Activated CD4-positive, alpha-beta T cell treated with anti-CD3 and anti-CD28 coated beads, Interleukin-2, amount 10 ng/mL, durations not matched to agents 24 days and 14 days (primary cell): ENCODE data around the gene CACNB4. TPM values are rescaled to one million over a fixed set of nuclear protein-coding genes. Genes with fewer than 3 reads are reported as not detected.
"Not testable (repeated sequence)": the region's sequence is repeated elsewhere in the genome, so short reads cannot be mapped to it uniquely, and the experiment has no call there.

ENCODE experiments used
- DNase-seq: peaks from one replicate; pipeline ENCODE4 v3.0.0; 2022
- H3K27ac Mint-ChIP-seq: one replicate; pipeline ENCODE4 v1.8.0; 2022; ENCODE audit warnings: mild to moderate bottlenecking, mixed read lengths
- H3K27me3 Mint-ChIP-seq: one replicate; pipeline ENCODE4 v1.8.0; 2022; ENCODE audit warnings: mixed read lengths
- H3K36me3 Mint-ChIP-seq: one replicate; pipeline ENCODE4 v1.8.0; 2022; ENCODE audit warnings: low read depth, mild to moderate bottlenecking, mixed read lengths
- H3K4me1 Mint-ChIP-seq: one replicate; pipeline ENCODE4 v1.8.0; 2021; ENCODE audit warnings: mixed read lengths
- H3K4me3 Mint-ChIP-seq: one replicate; pipeline ENCODE4 v1.8.0; 2022; ENCODE audit warnings: mild to moderate bottlenecking, moderate library complexity, mixed read lengths
- H3K9me3 Mint-ChIP-seq: one replicate; pipeline ENCODE4 v1.8.0; 2021; ENCODE audit warnings: mixed read lengths
- intact Hi-C: fragments of 100-400 bp; cut with micrococcal nuclease; formaldehyde crosslinking; loops from one replicate; pipeline ENCODE4 v1.15.1; 2023
- total RNA-seq: library from RNA; stranded (reverse); gene quantifications from 2 replicates; pipeline ENCODE4 v1.2.3, GENCODE V29; 2022

CACNB4 gene
- total RNA-seq = 0.19 and 0.31 TPM in 2 replicates

DNA sequence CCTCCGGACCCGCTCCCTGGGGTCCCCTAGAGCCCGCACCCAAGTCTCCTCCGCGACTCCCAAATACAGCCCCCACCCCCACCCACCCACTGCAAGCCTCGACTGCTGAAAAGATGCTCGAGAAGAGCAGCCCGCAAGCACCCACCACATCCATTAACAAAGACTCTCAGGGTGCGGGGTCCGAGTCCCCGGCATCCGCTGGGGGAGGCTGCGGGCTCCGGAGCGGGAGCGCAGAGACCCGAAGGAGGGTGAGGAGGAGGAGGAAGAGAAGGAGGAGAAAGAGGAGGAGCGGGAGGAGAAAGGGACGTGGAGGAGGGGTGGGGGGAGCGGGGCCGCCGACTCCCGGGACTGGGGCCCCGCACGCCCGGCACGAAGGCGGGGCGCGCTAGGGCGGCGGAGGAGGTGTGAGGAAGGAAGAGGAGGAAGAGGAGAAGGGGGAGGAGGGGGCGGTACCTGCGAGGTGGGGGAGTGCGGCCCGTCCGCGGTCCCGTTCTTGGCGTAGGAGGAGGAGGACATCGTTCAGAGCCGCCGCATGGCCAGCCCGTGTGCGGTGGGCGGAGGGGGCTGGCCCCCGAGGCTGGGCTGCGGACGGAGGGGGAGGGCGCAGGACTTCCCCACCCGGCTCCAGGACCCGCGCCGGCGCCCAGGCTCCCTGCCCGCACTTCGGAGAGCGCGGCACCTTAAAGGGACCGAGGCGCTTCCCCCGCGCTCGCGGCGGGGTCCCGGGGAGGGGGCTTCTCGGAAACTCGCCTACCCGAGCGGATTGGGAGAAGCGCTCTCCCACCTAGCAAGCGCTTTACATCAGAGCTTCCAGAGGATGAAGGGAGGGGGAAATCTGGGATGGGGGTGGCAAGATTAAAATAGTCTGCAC, at the start of gene CACNB4:
Gene CACNB4, minus strand, starts transcription at position 549 of the 871 bp plus-strand sequence.
- Mint-ChIP-seq H3K27ac (peak within 1 kb of the TSS; percentile 14), H3K27me3 (peaks cover 55% of the 10 kb centered on the region)
- peak; percentile 65 for DNase-seq

DNA sequence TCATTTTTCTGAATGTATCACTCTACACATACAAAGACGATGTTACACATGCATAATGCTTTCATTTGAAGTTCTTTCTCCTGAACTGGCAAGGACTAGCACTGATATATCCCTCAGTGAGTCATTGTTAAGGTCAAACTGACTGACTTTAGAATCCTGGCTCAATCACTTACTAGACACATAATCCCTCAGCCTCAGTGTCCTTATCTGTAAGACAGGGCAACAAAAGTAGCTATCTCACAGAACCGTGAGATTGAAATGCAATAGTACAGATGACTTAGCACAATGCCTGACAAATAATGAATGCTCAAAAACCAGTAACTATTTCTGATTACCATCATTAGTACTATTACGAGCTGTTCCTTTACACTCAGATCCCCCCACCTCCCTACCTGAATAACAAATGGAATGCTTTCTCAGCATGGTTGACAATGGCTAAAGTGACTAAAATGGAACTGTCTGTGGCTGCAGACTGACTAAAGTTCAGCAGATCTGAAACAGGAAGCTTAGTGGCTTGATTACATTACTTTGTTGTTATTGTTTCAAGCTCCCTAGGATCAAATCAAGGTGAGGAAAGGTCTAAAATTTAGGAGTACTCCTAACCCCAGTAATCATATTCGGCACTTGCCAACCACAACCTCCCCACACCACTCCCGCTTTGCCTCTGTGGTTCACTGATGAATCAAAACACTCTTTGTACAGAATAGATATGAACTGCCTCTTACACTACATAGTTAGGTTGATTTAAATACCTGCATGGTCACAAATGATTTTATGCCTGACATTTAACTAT, 35.8 kb upstream of the CACNB4 start:
- Mint-ChIP-seq H3K4me1 (peaks cover 10% of the 10 kb centered on the region), H3K9me3 (no peaks in the 10 kb centered on the region), H3K4me3 (no peak overlapping the region), H3K27me3 (no peaks in the 10 kb centered on the region), H3K36me3 (peaks cover 22% of the 10 kb centered on the region), H3K27ac (peak overlapping the region; percentile 67)
- intact Hi-C loops = loop anchor here (5.0 kb wide), 1 partner anchor 38 kb away; no protein-coding TSS in a partner anchor
- peak; percentile 71 for DNase-seq

More for the DNA sequence above, at the start of gene CACNB4:
- intact Hi-C loops = loop anchor here (2.0 kb wide), 1 partner anchor 76 kb away; the partner anchor contains the start of gene STAM2
- H3K9me3 Mint-ChIP-seq = no peaks in the 10 kb centered on the region
- no peaks in the 10 kb centered on the region for H3K36me3 Mint-ChIP-seq
- H3K4me1 Mint-ChIP-seq = peaks cover 16% of the 10 kb centered on the region
- H3K4me3 Mint-ChIP-seq = peak within 1 kb of the TSS; percentile 84

DNA sequence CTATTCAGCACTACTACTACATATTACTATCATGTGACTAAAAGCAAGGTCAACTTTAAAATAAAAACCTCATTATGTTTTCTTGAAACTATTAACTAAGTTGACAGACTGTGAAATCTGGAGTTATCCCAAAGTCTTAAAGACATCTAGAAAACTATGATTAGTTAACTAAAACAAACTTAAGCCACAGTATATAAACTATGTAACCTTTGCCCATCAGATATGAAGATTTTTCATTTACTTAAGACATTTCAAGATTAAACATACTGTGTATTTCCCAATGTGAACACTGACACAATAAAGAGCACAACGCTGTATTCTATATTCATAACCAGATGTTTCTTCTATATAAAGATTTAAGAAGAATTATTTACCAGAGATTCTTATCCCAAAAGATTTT, 33.5 kb upstream of the CACNB4 start:
- no peak for DNase-seq
- no peaks in the 10 kb centered on the region for H3K27me3 Mint-ChIP-seq
- H3K36me3 Mint-ChIP-seq = peaks cover 12% of the 10 kb centered on the region
- no peaks in the 10 kb centered on the region for H3K9me3 Mint-ChIP-seq
- peaks cover 10% of the 10 kb centered on the region for H3K4me1 Mint-ChIP-seq
- H3K27ac Mint-ChIP-seq = no peak overlapping the region
- intact Hi-C loops = no loop called here
- H3K4me3 Mint-ChIP-seq = no peak overlapping the region

DNA sequence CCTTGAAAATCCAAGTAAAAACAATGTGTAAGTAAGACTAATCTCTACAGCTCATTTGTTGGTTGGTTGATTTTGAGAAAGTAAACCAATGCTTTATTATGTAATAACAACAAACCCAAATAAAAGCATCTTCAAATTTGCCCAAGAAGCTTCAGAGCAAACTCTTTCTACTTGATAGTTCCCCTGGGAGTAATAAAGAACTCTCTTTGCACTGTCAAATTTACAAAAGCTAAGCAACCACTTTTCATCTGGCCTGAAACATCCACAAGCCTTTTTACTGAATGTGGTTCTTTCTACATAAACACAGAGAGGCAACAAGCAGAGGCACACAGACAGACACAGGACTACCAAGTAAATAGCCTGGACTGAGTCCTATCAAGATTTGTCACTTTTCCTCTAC, 28.8 kb upstream of the CACNB4 start:
- H3K27ac Mint-ChIP-seq = no peak overlapping the region
- H3K36me3 Mint-ChIP-seq = peaks cover 11% of the 10 kb centered on the region
- no peaks in the 10 kb centered on the region for H3K27me3 Mint-ChIP-seq
- no peaks in the 10 kb centered on the region for H3K9me3 Mint-ChIP-seq
- no peak overlapping the region for H3K4me3 Mint-ChIP-seq
- peak; percentile 17 for DNase-seq
- H3K4me1 Mint-ChIP-seq = peaks cover 1% of the 10 kb centered on the region
- intact Hi-C loops = no loop called here

DNA sequence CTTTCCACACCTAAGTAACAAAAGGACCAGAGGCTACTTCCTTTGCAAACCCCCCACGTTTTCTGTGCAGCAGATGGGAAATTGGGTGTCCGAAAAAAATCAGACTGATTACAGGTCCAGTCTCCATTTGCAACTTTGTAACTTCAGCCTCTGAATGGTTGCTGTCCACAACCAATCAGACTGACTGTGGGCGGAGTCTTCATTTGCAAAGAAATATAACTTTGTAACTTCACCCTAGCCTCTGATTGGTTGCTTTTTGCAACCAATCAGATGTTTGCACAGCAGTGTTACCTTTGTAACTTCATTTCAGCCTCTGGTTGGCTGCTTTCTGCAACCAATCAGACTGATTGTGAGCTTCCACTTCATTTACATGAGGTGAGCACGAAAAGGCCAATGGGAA, 27.8 kb upstream of the CACNB4 start:
- Mint-ChIP-seq H3K27me3 (no peaks in the 10 kb centered on the region), H3K4me1 (peaks cover 1% of the 10 kb centered on the region), H3K9me3 (no peaks in the 10 kb centered on the region), H3K4me3 (no peak overlapping the region), H3K36me3 (peaks cover 10% of the 10 kb centered on the region), H3K27ac (no peak overlapping the region)
- peak; percentile 47 for DNase-seq
- intact Hi-C loops = no loop called here

DNA sequence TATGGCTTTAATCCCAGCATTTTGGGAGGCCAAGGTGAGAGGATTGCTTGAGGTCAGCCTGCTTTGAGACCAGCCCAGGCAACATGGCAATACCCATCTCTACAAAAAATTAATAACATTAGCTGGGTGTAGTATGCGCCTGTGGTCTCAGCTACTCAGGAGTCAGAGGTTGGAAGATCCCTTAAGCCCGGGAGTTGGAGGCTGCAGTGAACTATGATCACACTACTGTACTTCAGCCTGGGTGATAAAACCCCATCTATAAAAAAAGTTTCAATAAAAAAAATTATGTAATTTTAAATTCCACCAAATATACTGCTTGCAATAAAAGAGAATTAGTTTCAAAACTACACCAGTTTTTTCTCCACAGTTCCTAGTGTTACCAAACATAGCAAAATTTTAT, 23.3 kb upstream of the CACNB4 start:
- Mint-ChIP-seq H3K4me1 (peaks cover 1% of the 10 kb centered on the region), H3K36me3 (peaks cover 7% of the 10 kb centered on the region), H3K9me3 (no peaks in the 10 kb centered on the region), H3K27ac (no peak overlapping the region), H3K4me3 (no peak overlapping the region), H3K27me3 (no peaks in the 10 kb centered on the region)
- DNase-seq = peak; percentile 13
- intact Hi-C loops = no loop called here

DNA sequence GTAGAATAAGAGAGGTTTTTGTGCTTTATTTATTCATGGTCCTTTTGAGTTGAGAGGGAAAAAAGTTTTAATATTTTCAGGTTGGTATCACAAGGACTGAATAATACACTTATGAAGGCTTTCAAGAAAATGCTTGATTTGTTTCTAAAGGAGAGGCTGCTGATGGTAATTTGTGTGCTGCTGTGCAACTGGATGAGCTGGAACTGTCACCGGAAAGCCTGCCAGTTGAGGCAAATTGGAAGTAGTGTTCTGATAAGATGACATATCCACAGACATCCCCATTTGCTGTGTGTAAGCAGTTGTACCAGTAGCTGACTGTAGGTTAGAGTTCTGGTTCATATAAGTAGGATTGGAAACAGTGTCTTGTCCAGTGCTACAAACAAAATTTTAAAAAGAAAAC, 21.6 kb upstream of the CACNB4 start:
- no peak overlapping the region for H3K4me3 Mint-ChIP-seq
- intact Hi-C loops = no loop called here
- no peaks in the 10 kb centered on the region for H3K4me1 Mint-ChIP-seq

DNA sequence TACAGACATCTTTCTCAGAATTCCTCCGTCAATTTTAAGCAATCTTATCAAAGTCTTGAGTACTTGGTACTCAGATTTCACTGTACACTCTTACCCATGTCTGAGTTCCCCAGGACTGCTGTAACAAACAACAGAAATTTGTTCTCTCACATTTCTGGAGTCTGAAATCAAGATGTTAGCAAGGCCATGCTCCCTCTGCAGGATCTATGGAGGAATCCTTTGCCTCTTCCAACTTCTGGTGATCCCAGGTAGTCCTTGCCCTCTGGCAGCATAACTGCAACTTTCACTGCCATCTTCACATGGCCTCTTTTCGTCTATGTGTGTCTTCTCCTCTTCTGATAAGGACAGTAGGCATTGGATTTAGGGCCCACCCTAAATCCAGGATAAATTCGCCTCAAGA, 17.1 kb upstream of the CACNB4 start:
- H3K9me3 Mint-ChIP-seq = no peaks in the 10 kb centered on the region
- no peak overlapping the region for H3K27ac Mint-ChIP-seq
- intact Hi-C loops = no loop called here
- H3K36me3 Mint-ChIP-seq = no peaks in the 10 kb centered on the region
- no peak overlapping the region for H3K4me3 Mint-ChIP-seq
- H3K4me1 Mint-ChIP-seq = no peaks in the 10 kb centered on the region
- peak; percentile 23 for DNase-seq
- H3K27me3 Mint-ChIP-seq = no peaks in the 10 kb centered on the region

More for the DNA sequence above, 21.6 kb upstream of the CACNB4 start:
- Mint-ChIP-seq H3K27ac (no peak overlapping the region), H3K36me3 (peaks cover 5% of the 10 kb centered on the region), H3K27me3 (no peaks in the 10 kb centered on the region), H3K9me3 (no peaks in the 10 kb centered on the region)
- DNase-seq = peak; percentile 43

DNA sequence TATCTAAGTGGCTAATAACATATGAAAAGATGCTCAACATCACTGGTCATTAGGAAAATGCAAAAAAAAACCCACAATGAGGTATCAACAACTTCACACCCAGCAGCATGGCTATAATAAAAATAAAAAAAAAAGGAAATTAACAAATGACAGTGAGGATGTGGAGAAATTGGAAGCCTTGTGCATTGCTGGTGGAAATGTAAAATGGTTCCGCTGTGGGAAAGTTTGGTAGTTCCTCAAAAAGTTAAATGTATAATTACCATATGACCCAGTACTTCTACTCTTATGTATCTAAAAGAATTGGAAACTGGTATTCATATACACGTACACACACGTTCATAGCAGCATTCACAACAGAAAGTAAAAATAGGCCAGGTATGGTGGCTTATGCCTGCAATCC, 15.5 kb upstream of the CACNB4 start:
- DNase-seq = peak; percentile 15
- intact Hi-C loops = no loop called here
- no peaks in the 10 kb centered on the region for H3K36me3 Mint-ChIP-seq
- no peak overlapping the region for H3K4me3 Mint-ChIP-seq
- H3K27me3 Mint-ChIP-seq = no peaks in the 10 kb centered on the region
- H3K9me3 Mint-ChIP-seq = no peaks in the 10 kb centered on the region
- no peaks in the 10 kb centered on the region for H3K4me1 Mint-ChIP-seq
- H3K27ac Mint-ChIP-seq = no peak overlapping the region

DNA sequence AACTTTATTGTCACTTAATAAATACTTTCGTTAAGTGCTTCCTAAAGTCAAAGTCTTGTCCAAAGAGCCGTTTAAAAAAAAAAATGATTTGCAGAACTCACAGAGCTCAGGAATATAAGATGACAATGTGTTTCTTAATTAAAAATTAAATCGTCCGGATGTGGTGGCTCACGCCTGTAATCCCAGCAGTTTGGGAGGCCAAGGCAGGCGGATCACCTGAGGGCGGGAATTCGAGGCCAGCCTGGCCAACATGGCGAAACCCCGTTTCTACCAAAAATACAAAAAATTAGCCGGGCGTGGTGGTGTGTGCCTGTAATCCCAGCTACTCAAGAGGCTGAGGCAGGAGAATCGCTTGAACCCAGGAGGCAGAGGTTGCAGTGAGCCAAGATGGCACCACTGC, 8.3 kb upstream of the CACNB4 start:
- DNase-seq, H3K4me3 Mint-ChIP-seq, intact Hi-C loops, H3K9me3 Mint-ChIP-seq, H3K36me3 Mint-ChIP-seq, H3K27ac Mint-ChIP-seq, H3K4me1 Mint-ChIP-seq: not testable (repeated sequence)
- peaks cover 16% of the 10 kb centered on the region for H3K27me3 Mint-ChIP-seq

DNA sequence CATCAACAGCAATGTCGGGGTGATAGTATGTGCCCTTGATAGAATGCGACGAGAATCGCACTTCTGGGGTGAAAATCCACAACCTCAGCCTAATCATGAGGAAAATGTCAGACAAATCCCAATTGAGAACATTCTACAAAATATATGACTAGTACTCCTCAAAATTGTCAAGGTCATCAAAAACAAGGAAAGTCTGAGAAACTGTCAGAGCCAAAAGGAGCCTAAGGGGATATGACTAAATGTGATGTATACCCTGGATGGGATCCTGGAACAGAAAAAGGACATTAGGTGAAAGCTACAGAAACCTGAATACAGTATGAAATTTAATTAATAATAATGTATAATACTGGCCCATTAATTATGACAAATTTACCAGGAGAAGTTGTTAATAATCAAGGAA, 7.6 kb upstream of the CACNB4 start:
- Mint-ChIP-seq H3K4me3 (no peak overlapping the region), H3K9me3 (no peaks in the 10 kb centered on the region), H3K27ac (no peak overlapping the region), H3K27me3 (peaks cover 21% of the 10 kb centered on the region), H3K4me1 (no peaks in the 10 kb centered on the region), H3K36me3 (no peaks in the 10 kb centered on the region)
- intact Hi-C loops = no loop called here
- no peak for DNase-seq

DNA sequence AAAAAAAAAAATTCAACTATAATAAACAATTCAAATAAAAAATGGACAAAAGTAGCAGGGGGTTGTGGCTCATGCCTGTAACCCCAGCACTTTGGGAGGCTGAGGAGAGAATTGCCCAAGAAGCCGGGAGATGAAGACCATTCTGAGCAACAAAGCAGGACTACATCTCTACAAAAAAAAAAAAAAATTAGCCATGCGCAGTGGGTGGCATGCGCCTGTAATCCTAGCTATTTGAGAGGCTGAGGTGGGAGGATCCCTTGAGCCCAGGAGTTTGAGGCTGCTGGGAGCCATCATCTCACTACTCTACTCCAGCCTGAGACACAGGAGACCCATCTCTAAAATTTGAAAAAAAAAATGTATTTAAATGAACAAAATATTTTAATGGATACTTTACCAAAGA, 4.4 kb upstream of the CACNB4 start:
- no peak overlapping the region for H3K27ac Mint-ChIP-seq
- no peak overlapping the region for H3K4me3 Mint-ChIP-seq
- peaks cover 37% of the 10 kb centered on the region for H3K27me3 Mint-ChIP-seq

DNA sequence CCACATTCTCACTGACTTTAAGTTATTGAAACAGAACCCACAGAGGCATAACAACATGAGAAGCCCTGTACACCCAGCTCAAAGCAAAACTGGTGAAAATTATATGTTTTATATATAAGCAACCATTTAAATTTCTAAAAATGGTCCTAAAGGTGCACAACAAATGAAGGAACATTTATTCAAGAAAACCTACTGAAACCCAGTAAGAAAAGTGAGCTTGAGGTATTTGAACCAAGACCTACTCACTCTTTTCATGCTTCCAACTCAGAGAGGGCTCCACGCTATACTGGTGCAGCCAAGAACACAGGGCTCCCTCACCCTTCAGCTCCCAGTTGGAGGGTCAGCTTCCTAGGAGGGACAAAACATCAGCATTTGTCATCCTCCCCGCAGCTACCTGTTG, 2.1 kb upstream of the CACNB4 start:
- Mint-ChIP-seq H3K36me3 (no peaks in the 10 kb centered on the region), H3K27me3 (peaks cover 49% of the 10 kb centered on the region), H3K4me1 (peaks cover 16% of the 10 kb centered on the region), H3K27ac (no peak overlapping the region), H3K4me3 (no peak overlapping the region), H3K9me3 (no peaks in the 10 kb centered on the region)
- intact Hi-C loops = no loop called here
- no peak for DNase-seq

More for the DNA sequence above, 4.4 kb upstream of the CACNB4 start:
- intact Hi-C loops = no loop called here
- DNase-seq = no peak
- Mint-ChIP-seq H3K9me3 (no peaks in the 10 kb centered on the region), H3K36me3 (no peaks in the 10 kb centered on the region), H3K4me1 (peaks cover 7% of the 10 kb centered on the region)
